NCI-H748 (cell line): ENCODE data around the gene NRG2.

Experiments used
- DNase-seq: peaks from one replicate; lab custom pipeline; 2025; ENCODE audit not compliant: unreplicated experiment; lab: John Stamatoyannopoulos, UW

The NRG2 gene

GRCh38 chr5:139863855-139864558 is 179.1 kb downstream of the NRG2 start:
- DNase-seq = peak; percentile 75

DNA sequence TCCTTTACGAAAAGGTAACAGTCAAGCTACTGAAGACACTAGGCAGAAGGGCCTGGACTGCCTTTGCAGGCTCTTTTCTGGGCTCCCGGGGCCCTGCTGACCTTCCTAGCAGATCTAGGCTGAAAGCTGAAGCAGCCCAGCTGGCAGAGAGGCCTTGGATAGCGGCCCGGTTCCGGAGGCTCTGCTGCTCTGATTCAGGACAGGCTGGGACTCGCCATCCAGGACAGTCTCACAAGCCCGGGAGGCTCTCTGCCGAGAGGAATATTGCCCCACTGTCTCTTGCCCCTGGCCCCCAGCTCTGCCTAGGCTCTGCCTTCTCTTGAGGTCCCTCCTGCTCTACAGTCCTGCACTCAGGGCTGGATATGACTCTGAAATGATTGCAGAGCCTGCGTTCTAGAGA is 179.7 kb downstream of the NRG2 start:
- DNase-seq = no peak

- DNase-seq = no peak
Observed at GRCh38 chr5:139862803-139863202, 180.3 kb downstream of the NRG2 start.

- no peak for DNase-seq
Observed at GRCh38 chr5:139862313-139862712, 180.8 kb downstream of the NRG2 start.

- DNase-seq = no peak
Observed at GRCh38 chr5:139861889-139862207, 181.3 kb downstream of the NRG2 start.

GRCh38 chr5:139861021-139861888 is 181.8 kb downstream of the NRG2 start:
- DNase-seq = no peak

DNA sequence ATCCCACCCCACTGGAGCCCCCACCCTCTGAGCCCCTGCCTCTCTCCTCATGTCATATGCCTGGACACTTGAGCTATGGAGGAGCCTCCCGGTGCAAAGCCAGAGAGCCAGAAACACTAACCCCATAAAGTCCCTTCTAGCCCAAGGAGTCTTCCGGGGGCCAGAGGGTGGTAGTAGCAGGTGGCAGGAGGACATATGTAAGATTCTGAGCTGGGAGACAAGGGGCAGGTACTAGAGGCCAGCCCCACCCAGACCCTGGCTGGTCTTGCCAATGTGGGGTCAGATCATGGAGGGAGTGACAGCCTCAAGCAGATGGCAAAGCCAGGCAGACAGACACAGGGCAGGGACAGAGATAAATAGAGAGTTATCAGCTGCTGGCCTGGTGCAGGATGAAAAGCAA is 184.1 kb downstream of the NRG2 start:
- DNase-seq = no peak

- DNase-seq = peak; percentile 95
Observed at GRCh38 chr5:139856714-139857113, 186.4 kb downstream of the NRG2 start.

DNA sequence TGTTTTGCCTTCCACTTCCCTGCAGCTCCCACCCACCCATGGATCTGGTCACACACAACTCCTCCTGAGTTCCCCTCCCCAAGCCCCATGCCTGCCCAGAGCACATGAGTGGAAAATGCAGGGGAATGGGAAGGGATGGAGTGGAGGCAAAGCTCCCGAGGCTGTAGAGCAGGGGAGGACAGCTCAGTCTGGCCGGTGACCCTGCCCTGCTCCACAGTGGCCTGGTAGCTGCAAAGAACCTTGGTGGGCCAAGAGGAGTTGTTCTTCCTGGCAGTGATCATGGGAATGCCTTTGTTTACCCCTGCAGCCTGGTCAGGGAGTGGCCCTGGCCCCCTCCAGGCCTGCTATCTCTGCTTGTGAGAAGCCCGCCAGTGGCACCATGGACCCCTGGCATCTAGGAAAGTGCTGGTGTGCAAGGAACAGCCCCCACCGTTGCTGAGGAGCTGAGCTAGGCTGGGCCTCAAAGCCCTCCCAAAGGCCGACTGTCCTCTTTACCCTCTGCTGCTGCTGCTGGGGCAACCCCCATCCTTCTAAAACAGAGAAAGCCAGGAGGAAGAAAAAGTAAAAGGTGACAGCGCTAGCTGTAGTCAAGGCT is 187.1 kb downstream of the NRG2 start:
- no peak for DNase-seq

DNA sequence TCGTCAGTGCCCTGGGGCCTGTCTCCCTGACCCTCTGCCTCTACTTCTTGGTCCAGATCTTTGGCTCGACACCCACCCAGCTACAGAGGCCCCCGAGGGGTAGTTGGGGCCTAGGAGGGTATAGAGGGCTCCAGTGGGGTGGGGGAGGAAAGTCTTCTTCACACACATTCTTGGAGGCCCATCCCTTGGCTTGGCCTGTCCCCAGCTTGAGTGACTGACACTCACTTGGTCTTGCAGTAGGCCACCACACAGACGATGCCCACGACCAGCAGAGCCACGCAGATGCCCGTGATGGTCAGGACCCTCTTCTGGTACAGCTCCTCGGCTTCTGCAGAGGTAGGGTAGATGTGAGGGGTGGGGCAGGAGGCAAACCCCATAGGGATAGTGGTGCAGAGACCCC is 187.6 kb downstream of the NRG2 start:
- DNase-seq = no peak

DNA sequence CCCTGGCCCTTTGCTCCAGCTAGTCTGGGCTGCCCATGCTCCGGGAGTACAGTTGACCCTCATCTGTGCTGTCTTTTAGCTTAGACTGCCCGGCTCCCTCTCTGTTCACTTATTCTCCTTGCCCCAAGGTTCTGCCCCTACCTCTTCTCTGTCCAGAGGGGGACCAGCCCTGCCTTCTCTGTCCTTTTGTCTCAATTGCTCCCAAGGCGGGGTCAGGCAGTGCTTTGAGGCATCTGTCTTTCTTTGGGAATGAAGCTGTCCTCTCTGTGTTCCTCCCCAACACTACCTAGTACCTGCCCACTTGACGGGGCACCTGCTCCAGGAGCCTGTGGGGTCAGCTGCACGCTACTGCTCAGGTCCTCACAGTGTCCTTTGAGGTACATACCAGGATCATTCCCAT is 188.1 kb downstream of the NRG2 start:
- DNase-seq = no peak

GRCh38 chr5:139854029-139854605 is 189.0 kb downstream of the NRG2 start:
- DNase-seq = no peak

DNA sequence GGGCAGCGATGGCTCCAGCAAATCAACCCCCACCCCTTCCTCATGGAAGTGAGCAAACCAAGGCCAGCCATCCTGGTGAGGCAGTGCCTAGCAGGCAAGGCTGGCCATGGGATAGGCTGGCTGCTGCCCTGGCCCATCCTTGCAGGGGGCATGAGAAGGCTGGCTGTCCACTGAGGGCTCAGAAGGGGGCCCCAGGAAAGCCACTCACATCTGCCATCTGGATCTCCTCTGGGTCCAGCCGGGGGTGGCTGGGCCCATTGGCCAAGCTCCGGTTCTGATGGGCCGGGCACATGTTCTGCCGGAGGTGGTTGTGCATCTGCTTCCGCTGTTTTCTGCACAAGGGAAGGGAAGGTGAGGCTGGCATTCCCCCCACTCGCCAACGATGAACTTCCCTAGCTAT is 190.4 kb downstream of the NRG2 start:
- DNase-seq = no peak

DNA sequence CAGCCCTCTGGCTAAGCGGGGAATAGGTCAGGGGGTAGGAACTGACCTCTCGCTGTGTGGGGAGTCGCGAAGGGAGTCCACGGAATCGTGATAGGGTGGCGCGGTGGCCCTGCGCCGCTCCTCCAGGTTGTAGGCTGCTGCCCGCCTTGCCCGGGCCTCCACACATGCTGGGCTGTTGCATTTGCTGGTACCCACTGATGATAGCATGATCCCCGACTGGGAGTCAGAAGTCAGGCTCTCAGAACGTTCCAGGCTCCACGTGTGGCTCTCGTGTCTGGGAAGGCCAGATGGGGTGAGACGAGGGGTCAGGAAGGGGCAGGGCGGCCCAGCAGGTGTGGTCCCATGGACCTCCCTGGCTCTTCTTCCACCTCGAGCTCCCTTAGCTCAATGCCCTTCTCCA is 191.5 kb downstream of the NRG2 start:
- DNase-seq = no peak

- no peak for DNase-seq
Observed at GRCh38 chr5:139850423-139851016, 192.6 kb downstream of the NRG2 start.

DNA sequence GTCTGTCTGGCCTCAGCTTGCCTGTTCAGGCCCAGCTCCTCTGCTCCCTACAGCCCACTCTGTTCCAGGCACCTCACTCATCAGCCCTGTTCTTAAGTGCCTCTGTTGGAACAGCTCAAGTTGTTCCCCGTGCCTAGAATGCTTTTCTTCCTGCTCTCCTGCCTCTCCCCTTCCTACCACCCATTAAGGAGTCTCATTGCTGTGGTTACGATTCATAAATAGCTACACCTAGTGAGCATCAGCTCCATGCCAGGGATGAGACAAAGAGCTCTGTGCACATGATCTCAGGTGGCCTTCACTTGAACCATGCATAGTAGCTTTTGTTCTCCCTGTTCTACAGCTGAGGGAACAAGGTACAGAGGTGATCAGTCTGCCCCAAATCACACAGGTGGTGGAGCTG is 193.2 kb downstream of the NRG2 start:
- DNase-seq = peak; percentile 26

DNA sequence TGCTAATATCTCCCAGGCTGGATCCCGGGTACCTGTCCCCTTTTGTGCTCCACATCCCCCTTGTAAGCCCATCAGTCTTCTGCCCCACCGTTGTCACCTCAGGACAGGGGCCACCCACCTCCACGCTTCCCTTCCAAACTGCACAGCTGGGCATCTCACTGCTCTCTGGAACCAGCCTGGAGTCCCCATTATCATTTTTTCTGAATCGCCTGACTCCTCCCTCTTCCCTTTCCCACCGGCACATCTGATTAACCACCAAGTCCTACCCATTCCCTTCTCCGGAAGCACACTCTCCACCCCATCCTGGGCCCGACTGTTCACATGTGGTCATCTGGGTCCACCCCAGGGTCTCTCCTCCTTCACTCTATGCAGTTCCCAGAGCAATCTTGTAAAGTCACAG is 193.6 kb downstream of the NRG2 start:
- no peak for DNase-seq

- peak; percentile 52 for DNase-seq
Observed at GRCh38 chr5:139848508-139849100, 194.5 kb downstream of the NRG2 start.

DNA sequence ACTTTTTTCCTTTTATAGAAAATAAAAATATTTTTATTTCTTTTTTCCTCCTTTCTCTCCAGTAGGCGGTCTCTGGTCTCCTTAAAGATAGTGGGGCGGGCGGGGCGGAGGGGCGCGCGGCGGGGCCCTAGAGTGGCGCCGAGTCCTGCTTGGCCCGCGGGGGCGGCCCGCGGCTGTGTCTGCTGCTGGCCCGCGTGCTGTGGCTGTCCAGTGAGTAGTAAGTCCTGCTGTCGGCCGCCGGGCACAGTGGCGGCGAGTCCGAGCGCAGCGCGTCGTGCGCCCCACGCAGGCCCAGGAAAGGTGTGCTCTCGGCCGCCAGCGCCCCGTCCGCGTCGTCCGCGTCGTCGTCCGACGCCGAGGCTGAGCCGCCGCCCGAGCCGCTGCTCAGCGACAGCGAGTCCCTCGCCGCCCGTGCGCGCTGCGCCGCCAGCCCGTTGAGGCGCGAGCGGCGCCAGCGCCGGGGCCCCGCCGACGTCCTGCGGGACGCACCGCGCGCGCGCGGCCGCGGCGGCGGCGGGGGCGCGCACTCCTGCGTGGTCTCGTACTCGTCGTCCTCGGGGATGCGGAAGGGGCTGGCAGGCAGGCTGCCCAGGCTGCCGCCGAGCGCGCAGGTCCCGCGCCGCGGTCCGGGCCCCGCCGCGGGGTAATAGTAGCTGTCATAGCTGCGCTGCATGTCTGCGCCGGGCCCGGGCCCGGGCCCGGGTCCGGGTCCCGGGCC is 195.2 kb downstream of the NRG2 start:
- DNase-seq = peak; percentile 80

- no peak for DNase-seq
Observed at GRCh38 chr5:139847091-139847490, 196.0 kb downstream of the NRG2 start.
